GM21515 (cell line): ENCODE data around the gene SRRM5.
"Not testable (repeated sequence)": the region's sequence is repeated elsewhere in the genome, so short reads cannot be mapped to it uniquely, and the experiment has no call there.

Experiments
- ATAC-seq: cut with Tn5 transposase; IDR thresholded peaks from one replicate; pipeline ENCODE4 v1.9.1; 2021; ENCODE audit not compliant: unreplicated experiment

Gene SRRM5

DNA sequence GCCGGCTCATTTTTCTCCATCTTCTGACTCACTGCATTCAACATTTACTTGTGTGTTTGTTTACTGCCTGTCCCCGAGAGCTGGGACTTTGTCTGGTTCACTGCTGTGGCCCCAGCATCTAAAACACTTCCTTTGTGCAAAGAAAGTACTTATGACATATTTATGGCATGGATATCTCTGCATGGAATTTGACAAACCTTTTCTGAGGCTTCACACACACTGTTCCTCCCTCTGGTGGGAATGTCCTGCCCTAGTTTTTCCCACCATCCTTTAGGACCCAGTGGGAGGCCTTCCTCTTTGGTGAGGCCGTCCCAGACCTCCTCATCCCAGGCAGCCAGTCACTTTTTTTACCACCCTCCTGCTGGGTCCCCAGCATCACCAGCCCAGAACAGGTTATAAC is 1.4 kb upstream of the SRRM5 start:
- no peak for ATAC-seq

DNA sequence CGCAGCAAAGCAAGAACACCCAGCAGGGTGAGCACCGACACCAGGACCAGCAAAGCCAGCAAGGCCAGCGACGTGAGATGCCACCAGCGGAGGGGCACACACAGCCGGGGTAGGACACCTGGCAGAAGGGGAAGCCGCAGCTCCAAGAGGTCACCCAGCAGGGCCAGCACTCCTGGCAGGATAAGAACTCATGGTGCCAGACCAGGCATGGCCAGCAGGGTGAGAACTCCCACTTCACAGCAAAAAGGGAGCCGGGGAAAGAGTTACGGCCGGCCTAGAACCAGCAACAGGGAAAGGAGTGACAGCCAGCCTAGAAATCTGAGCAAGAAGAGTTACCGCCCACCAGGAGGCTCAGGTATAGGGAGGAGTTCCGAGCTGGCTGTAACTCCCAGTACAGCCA is 486 bp downstream of the SRRM5 start:
- ATAC-seq, result no peak

DNA sequence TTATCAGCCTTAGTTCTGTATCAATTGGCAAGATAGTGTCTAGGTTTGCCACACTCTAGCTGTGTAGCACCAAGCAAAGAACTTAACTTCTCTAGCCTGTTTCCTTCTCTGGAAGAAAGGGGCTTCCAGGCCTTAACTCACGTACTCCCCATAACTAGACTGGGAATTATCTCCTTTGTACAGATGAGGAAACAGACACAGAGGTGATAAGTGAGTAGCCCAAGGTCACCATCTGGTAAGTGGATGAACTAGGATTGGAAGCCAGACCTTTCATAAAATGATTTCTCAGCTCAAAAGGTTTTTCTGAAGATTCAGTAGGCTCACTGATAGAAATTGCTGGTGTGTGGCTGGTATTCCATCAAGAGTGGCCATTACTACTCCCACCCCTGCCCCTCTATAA is 4.4 kb downstream of the SRRM5 start:
- ATAC-seq, result no peak

DNA sequence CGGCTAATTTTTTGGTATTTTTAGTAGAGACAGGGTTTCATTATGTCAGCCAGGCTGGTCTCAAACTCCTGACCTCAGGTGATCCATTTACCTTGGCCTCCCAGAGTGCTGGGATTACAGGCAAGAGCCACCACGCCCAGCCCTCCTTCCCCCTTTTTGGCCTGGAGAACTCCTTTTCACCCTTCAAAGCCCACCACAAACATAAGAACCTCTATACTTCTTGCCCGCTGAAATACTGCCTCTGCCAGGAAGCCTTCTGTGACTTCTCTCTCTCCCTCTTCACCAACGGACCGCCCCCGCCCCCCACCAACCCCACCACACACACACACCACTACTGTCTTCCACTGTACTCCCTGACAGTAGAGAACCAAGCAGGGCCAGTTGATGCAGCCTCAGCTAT is 5.1 kb downstream of the SRRM5 start:
- no peak for ATAC-seq

DNA sequence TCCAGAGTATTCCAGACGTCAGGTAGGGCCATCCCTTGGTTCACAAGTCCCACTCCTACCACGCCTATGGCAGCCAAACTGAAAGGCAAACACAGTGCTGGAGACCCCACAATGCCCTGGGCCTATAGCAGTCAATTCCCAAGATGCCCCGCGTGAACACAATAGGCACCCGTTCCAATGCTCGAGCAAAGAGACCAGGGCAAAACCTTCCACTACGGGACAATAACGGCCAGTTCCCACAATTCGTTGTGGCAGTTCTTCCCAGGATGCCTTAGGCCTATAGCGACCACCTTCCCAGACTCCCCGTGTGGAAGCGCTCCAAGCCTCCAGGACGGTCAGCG is 7.0 kb downstream of the SRRM5 start:
- peak; percentile 27 for ATAC-seq

DNA sequence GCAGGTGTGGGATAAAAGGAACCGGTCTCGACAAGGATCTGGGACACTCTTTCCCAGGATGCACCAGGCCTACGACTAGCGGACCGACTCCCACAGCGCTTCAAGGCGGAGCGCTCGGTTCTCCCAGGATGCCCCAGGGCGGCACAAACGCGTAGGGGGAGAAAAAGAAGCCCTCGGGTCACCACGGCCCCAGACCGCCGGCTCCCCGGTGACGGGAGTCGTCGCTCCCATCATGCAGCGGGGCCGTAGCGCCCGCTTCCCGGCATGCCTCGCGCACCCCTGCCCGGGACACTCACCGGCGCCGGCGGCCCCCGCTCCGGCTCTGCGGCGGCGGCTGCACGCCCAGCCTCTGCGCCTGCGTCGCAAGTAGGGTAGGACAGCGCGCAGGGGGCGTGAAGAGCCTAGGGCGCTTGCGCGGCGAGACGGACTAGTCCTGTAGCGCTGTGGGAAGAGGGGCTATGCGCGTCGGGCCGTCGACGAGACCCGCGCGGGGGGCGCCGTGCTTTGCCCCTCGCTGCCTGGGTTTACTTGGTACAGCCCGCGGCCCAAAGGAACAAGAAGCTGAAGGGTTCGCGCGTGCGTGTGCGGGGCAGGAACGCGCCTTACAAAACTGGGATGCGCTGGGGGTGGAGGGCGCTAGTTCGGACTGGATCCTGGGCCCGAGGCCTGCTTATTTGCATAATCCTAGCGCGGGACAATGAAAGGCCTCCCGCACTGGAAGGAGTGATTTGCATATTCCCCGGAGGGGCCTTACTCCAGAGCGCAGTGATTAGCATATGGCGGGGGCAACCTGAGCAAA is 7.6 kb downstream of the SRRM5 start, which contains the start of gene ZNF428:
ZNF428 (minus strand) TSS at position 368 of the 799 bp plus-strand sequence. CDS start 5,325 bp downstream, outside the sequence.
- peak; percentile 80 for ATAC-seq

DNA sequence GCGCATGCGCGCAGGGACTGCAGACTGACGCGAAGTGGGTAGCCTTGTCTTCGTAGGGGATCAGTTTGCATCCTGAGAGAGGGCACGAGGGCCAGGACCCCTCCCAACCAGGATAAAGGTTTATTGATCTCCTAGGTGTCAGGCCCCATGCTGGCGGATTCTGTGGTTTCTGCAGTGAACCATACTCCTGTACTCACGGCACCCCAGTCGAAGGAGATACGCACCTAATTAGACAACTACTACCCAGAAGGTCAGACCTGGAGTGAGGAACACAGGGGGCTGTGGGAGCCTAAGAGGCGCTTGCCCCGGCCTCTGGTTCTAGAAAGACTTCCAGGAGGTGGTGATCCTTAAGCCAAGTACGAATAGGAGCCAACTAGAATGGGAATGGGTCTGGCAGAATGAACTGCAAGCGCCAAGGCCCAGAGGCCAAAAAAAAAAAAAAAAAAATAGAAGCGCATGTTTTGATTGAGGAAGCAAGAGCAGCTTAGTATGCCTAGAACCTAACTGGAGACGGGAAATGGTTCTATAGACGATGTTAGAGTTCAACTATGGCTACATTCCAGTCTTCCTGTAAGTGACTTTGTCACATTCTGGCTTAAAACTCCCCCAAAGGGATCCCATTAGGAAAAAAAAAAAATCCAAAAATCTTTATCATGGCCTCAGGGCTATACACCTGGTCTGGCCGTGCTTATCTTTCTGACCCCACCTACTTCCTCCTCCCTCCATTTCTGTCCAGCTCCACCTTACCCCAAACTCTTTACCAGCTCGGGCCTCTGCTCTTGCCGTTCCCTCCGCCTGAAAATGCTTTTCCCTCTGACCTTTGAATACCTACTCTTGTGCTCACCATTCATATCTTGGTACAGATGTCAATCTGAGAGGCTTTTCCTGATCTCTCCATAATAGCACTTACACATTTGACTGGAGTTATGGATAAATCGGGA is 8.4 kb downstream of the SRRM5 start:
- no peak for ATAC-seq

DNA sequence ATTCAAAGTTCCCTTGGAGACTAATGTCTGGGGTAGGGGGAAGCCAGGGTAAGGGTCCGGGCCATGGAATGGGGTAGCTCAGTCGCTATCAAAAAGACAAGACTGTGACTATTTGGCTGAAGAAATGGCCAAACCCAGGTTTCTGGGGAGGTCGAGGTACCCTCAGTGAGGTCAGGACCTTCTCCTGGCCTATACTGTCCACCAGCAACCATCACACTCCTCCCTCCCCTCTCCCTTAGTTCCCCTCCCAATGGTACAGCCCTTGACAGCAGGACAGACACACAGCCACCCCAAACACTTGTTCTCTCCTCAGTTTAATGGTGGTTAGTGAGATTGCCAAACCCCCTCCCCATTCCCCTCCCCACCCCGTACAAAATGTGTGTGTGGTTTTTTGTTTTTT is 10.2 kb downstream of the SRRM5 start:
- no peak for ATAC-seq

DNA sequence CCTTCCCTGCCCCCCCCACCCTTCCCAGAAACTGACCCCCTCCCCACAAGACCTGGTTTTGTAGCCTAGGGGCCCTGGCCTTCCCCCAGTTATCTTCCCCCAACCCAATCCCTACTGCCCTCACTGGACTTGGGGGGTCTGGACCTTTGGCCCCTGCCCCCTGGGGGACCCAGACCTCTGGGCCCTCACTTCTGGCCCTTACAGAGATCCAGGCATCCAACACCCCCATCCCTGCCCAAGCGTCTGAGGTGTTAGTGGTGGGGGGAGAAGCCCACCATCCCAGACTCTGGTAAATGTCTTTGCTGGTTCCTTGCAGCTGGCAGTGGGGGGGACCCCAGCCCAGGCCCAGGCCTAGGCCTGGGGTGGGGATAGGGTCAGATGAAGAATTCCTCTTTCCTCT is 11.1 kb downstream of the SRRM5 start:
- ATAC-seq, result no peak

DNA sequence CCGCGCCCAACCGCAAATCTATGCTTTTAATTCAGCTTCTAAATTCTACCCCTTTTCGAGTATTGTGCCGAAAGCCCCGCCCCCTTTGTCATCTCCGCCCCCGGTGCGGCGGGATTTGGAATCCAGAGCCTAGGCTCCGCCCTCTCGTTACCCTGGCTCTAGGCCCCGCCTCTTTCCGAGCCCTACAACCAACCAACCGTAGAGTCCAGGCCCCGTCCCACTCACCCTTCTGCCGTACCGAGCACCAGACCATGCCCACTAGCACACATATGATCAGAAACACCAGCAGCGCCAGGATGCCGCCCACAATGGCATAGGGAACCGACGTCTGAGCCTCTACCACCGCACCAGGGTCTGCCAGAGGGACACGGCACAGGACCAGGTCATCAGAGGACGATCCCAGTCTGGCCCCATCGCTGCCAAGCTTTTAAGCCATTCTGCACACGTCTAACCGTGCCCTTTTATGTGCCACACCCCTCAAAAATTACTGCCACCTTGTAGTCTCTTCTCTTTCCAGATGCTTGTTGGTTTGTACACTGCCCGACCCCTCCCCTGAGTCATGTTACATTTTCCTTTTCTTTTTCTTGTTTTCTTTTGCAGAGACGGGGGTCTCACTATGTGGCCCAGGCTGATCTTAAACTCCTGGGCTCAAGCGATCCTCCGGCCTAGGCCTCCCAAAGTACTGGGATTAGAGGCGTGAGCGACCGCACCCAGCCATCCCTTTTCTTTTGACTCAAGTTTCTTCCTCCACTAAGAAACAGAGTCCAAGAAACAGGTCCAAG is 12.2 kb downstream of the SRRM5 start:
- no peak for ATAC-seq

DNA sequence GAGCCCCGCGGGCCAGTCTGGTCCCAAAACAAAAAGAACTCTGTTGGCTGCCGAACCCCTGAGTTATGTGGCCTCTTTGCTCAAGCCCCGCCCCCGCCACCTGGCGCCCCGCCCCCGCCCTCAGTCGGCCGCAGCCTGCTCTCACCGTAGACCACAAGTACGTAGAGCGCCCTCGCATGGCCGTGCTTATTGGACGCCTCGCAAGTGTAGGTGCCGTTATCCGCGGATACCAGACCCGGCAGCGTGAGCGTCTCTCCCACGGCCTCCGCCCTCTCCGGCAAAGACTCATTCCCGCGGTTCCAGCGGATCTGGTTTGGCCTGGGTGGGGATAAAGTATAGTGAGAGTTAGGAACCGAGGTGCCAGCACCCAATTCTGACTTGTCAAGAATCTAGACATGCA is 13.0 kb downstream of the SRRM5 start:
- no peak for ATAC-seq

DNA sequence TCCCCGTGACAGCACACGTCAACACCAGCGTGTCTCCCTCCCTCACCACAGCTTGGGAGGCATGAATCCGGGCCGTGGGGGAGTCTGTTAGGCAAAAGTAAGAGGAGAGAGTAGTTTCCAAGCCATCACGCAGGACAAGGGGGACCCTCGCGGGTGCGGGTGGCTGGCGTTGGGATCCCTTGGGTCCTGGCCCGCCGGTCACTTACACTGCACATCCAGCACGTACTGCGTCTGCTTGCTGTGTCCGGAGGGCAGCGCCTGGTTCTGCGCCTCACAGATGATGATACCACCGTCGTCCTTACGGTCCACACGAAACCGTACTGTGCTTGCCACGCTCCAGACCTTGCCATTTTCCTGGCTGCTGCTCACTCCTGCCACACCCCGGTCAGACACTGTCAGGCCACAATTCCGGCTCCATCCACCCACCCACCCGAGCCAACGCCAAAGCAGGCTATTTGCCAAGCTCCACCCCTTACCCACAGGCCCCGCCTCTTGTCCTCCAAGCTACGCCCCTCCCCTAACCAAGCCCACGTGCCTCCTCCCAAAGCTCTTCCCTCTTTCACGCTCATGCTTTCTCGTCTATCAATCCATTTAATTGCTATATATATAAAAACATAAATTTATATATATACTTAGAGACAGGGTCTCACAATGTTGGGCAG is 14.2 kb downstream of the SRRM5 start:
- no peak for ATAC-seq

DNA sequence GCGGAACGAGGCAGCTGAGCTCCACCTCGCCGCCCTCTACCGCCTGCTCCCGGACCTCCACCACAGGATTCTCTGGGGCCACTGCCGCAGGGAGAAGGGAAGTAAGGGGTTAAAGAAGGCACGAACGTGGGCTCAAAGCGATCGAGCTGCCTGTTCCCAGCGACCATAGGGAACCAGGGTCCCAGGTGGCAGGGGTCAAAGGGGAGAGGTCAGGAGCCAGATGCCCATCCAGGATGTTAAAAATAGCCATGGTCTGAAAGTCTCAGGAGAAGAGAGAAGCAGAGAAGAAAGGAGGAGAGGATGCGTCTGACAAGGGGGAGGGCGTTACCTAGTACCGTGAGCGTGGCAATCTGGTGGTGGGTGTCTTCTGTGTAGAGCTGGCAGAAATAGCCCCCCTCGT is 14.9 kb downstream of the SRRM5 start:
- ATAC-seq, result no peak

DNA sequence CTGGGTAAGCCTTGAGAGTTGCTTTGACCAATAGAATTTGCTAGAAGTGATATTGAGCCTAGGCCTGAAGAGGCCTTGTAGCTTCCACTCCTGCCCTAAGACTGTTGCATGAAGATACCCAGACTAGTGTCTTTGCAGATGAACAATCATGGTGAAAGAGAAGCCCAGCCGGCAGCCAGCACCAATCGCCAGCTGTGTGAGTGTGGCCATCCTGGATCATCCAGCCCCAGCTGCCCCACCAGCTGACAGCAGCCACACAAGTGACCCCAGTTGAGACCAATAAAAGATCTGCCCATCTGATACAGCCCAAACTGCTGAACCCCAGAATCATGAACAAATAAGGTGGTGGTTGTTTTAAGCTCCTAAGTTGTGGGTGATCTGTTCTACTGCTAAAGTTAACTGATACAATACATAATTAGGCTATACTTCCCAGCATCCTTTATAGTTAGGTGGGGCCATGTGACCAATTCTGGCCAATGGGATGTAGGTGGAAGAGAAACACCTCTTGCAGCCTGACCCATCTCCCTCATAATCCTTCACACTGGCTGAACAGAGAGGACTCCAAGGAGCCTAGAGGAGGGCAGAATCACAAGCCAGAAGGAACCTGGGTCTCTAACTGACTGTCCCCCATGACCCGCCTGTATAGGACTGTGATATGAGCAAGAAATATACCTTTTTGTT is 16.9 kb downstream of the SRRM5 start:
- ATAC-seq, result no peak

DNA sequence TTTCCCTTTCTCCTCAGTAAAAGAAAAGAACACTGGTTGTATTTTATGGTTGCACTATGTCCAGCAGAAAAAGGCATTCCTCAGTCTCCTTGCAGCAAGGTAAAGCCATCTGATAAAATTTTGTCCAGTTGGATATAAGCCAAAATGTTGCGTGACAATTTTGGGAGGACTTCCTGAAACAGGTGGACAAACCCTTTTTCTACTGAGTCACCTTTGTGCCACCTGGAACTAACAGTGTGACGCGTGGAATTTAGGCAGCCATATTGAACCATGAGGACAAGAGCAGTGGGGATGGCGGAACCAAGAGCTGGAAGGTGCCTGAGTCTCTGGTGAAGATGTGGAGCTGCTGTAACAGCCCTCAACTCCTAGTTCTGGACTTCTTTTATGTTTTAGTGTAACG is 19.6 kb downstream of the SRRM5 start:
- ATAC-seq, result no peak

DNA sequence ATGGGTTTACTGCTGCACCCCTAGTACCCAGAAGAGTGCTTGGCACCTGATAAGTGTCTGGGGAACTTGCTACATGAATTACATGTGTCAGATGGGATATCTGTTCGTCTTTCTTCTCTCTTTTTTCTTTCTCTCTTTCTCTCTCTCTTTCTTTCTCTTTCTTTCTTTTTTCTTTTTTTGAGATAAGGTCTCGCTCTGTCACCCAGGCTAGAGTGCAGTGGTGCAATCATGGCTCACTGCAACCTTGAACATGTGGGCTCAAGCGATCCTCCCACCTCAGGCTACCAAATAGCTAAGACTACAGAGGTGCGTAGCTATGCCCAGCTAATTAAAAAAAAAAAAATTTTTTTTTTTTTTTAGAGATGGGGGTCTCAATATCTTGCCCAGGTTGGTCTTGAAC is 21.6 kb downstream of the SRRM5 start:
- ATAC-seq, result no peak

DNA sequence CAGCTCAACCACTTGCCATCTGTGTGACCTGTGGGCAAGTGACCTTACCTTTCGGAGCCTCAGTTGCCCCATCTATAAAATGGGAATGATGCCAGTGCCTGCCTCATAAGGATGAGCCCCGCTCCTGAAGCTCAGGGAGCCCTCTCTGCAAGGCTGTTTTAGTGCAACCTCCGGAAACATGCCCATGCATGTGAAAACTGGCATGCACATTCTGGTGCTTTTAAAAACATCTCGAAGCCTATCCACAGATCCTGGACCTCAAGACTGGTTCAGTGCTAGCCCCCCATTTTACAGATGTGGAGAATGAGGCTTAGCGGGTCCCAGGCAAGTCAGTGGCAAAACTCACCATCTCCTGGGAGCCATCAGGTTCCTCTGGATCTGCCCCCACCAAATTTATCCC is 22.2 kb downstream of the SRRM5 start:
- no peak for ATAC-seq

DNA sequence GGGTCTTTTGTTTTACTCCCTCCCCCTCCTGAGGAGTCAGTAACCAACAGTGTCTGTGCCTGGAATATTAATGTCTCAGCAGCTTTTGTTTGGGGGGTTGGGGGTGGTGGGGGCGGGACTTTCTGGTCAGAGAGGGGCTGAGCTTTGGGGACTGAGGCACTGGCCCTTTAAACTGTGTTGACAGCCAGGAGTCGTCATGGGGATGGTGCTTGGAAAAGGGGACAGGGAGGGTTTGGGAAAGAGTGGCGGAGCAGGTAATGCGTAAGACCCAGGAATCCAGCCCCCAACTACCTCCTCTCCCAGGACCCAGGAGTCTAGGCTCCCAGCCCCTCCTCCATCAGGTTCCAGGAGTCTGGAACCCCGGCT is 22.6 kb downstream of the SRRM5 start:
- ATAC-seq, result no peak

DNA sequence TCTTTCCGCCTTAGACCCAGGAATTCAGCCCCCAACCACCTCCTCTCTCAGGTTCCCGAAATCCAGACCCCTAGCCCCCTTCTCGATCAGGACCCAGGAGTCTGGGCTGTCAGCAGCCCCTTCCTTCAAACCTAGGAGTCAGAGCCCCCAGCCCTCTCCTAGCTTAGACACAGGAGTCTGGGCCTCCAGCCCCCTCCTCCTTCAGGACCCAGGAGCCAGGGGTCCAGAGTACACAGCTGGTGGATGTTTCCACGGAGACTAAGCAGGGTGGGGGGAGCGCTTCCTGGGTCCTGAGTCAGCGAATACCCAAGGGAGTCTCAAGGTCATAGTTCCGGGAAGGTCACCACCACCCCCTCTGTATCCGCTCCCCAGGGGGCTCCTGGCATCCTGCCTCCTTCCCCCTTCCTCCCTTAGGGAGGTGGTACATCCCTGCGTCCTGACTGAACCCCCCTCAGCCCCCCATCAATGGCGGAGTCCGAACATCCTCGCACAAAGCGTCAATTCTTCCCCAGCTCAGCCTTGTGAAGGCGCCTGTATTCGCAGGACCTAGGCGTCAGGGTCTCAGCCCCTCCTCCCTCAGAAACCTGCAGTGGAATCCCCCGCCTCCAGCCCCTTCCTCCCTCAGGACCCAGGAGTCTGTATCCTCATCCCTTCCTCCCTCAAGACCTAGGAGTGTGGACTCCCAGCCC is 23.1 kb downstream of the SRRM5 start:
- ATAC-seq, result no peak

DNA sequence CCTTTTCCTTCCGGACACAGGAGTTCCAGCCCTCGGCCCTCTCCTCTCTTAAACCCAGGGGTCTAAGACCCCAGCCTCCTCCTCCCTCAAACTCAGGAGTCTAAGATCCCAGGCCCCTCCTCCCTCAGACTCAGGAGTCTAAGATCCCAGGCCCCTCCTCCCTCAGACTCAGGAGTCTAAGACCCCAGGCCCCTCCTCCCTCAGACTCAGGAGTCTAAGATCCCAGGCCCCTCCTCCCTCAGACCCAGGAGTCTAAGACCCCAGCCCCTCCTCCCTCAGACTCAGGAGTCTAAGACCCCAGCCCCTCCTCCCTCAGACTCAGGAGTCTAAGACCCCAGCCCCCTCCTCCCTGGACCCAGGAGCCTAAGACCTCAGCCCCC is 23.7 kb downstream of the SRRM5 start:
- ATAC-seq, result not testable (repeated sequence)
